Large intestine (tissue), 3 donors: ENCODE measurements around the gene ATG3. TPM values are rescaled to one million over a fixed set of nuclear protein-coding genes. Genes with fewer than 3 reads are reported as not detected.

ENCODE experiments used
- DNase-seq, 2 donors: peaks; one replicate each; pipeline versions ENCODE4 v3.0.0 to v3.0.0-alpha.2; 2013
- H3K27ac ChIP-seq: one replicate; pipeline ENCODE4 v1.5.1; 2013; ENCODE audit warnings: low read length
- H3K27me3 ChIP-seq: 2 replicates; pipeline ENCODE4 v1.6.1; 2013; ENCODE audit warnings: low read length; ENCODE audit not compliant: control insufficient read depth, insufficient read depth
- H3K36me3 ChIP-seq: 2 replicates; pipeline ENCODE4 v1.6.1; 2013; ENCODE audit warnings: low read length; ENCODE audit not compliant: control insufficient read depth, insufficient read depth
- H3K4me1 ChIP-seq: one replicate; pipeline ENCODE4 v1.6.1; 2013; ENCODE audit warnings: low read length; ENCODE audit not compliant: control insufficient read depth, insufficient read depth
- H3K4me3 ChIP-seq: one replicate; pipeline ENCODE4 v1.5.1; 2013; ENCODE audit warnings: low read length
- H3K9me3 ChIP-seq: one replicate; pipeline ENCODE4 v1.6.1; 2013; ENCODE audit warnings: mild to moderate bottlenecking, low read depth, low read length, moderate library complexity; ENCODE audit not compliant: control insufficient read depth
- WGBS: methylation state at CpG from one replicate; pipeline ENCODE4 v1.1.5; 2013; ENCODE audit warnings: low lambda C conversion rate; ENCODE audit not compliant: insufficient coverage; 5-methylcytosine and 5-hydroxymethylcytosine counted together
- polyA plus RNA-seq: library from polyadenylated mRNA; unstranded; fragments of 120-200 nt; gene quantifications from one replicate; pipeline ENCODE4 v1.2.1, GENCODE V29; 2013

The ATG3 gene
- polyA plus RNA-seq, 1 donor = 45.1 TPM

DNA sequence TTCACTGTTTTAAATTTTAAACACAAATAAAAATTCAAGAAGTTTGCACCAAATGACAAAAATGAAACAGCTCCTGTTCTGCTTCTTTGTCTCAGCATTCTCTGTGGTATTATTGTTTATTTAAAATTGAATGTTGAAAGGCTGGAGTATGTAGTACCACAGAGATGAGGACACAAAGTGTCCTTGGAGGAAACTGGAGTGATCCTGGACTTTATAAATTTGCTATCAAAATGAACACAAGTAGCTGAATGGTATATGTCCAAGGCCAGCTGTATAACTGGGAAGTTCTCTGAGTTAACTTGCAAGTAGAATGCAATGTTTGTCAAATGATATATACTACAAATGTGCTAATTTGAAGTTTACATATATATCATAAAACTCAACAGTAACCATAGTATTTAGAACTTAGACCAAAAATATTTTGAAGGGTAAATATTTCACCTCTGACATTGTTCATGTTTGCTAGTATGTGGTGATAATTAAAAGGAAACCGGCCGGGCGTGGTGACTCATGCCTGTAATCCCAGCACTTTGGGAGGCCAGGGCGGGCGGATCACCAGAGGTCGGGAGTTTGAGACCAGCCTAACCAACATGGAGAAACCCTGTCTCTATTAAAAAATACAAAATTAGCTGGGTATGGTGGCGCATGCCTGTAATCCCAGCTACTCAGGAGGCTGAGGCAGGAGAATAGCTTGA lies 74.8 kb downstream of the ATG3 start:
- no peak for DNase-seq
- Histone ChIP-seq H3K27me3 (no peaks in the 10 kb centered on the region), H3K4me3 (no peak overlapping the region), H3K36me3 (no peaks in the 10 kb centered on the region), H3K27ac (no peak overlapping the region), H3K9me3 (no peaks in the 10 kb centered on the region), H3K4me1 (no peaks in the 10 kb centered on the region)
- no CpG with 5 or more reads among the region's 7 CpGs for WGBS

DNA sequence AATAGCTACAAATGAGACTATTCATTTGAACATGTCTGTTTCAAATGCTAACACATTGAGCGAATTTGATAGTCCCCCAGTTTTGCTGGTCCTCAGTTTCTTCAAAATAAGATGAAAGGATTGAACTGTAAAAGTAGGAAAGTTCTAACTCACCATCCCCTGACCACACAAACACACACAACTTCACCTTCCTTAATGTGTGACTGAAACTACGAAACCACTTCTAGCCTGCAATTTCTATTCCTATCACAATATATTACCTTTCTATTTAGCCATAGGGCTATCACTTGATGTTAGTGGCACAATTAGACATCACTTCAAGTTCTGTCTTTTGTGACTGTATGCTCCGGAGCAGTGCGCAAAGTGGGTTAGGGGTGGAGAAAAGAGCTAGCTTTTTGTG lies 77.4 kb downstream of the ATG3 start:
- Histone ChIP-seq H3K27me3 (no peaks in the 10 kb centered on the region), H3K36me3 (no peaks in the 10 kb centered on the region), H3K9me3 (no peaks in the 10 kb centered on the region), H3K27ac (no peak overlapping the region), H3K4me1 (no peaks in the 10 kb centered on the region), H3K4me3 (no peak overlapping the region)
- no peak for DNase-seq
- 100% methylated on average over 1 of the region's 4 CpGs for WGBS

DNA sequence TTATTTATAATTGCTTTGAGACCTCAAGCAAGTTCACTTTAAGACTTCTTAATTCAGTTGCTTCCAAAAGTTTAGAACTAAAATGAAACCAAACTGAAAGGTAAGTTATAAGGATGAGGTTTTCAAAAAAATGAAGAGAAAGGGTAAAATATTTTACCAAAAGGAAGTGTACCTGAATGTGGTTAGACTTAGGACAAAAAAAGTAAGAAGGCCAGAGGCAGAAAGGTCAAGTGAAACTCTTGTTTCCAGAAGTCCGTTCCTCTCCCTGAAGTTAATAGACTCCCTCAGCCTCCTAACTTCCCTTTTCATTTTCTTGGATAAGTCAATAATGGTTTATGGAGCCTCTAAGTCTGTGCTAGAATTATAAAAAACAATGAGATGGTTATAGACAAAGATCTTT lies 79.1 kb downstream of the ATG3 start:
- H3K36me3 ChIP-seq = no peaks in the 10 kb centered on the region
- no peak overlapping the region for H3K4me3 ChIP-seq
- no CpG with 5 or more reads among the region's 1 CpG for WGBS
- no peak for DNase-seq
- H3K4me1 ChIP-seq = no peaks in the 10 kb centered on the region
- no peak overlapping the region for H3K27ac ChIP-seq
- H3K27me3 ChIP-seq = no peaks in the 10 kb centered on the region
- no peaks in the 10 kb centered on the region for H3K9me3 ChIP-seq

Other genes starting within 250 kb of the ATG3 start
- gene CD200, start 228.8 kb downstream of the ATG3 start, polyA plus RNA-seq = 21.8 TPM
- 1.0 TPM for gene BTLA, start 62.5 kb downstream of the ATG3 start, polyA plus RNA-seq
- 44.4 TPM for gene SLC35A5, start 83 bp upstream of the ATG3 start, polyA plus RNA-seq
- gene CCDC80, start 79.2 kb upstream of the ATG3 start, polyA plus RNA-seq = 27.6 TPM